Skeletal muscle tissue (tissue), 4 donors: ENCODE results near the gene CRTC2. TPM values are rescaled to one million over a fixed set of nuclear protein-coding genes. Genes with fewer than 3 reads are reported as not detected.
A peak's percentile ranks its signal among the peaks of the same experiment; 100 is the strongest.

Experiments
- H3K27ac ChIP-seq: one replicate; pipeline ENCODE4 v1.7.0; 2013; ENCODE audit warnings: mild to moderate bottlenecking, low read depth, low read length, inconsistent platforms
- H3K27me3 ChIP-seq, 3 donors: one replicate each; pipeline ENCODE4 v1.7.0; 2013; ENCODE audit warnings: low read length in 3 of 3; ENCODE audit not compliant: control insufficient read depth in 3 of 3, insufficient read depth in 3 of 3
- H3K36me3 ChIP-seq, 3 donors: one replicate each; pipeline ENCODE4 v1.7.0; 2013; ENCODE audit warnings: low read length in 3 of 3; ENCODE audit not compliant: control insufficient read depth in 3 of 3, insufficient read depth in 3 of 3
- H3K4me1 ChIP-seq, 3 donors: one replicate each; pipeline ENCODE4 v1.7.0; 2013; ENCODE audit warnings: low read length in 3 of 3, mild to moderate bottlenecking in 3 of 3; ENCODE audit not compliant: control insufficient read depth in 3 of 3, insufficient read depth in 3 of 3
- H3K4me3 ChIP-seq, 3 donors: one replicate each; pipeline ENCODE4 v1.7.0; 2013; ENCODE audit warnings: low read length in 3 of 3
- H3K9ac ChIP-seq, 3 donors: one replicate each; pipeline ENCODE4 v1.7.0; 2013; ENCODE audit warnings: low read length in 3 of 3, mild to moderate bottlenecking in 3 of 3, moderate library complexity in 2 of 3, low read depth in 1 of 3
- H3K9me3 ChIP-seq, 3 donors: one replicate each; pipeline ENCODE4 v1.7.0; 2013; ENCODE audit warnings: low read length in 3 of 3; ENCODE audit not compliant: control insufficient read depth in 3 of 3
- total RNA-seq: library from RNA; depleted of rRNA; stranded (reverse); fragments of >200 nt; gene quantifications from one replicate; pipeline ENCODE4 v1.2.3, GENCODE V29; 2014
- donor health status: Osteomylitis.

Gene CRTC2
- total RNA-seq, 1 donor from 2014 or later = 3.1 TPM

- Histone ChIP-seq H3K4me3 (peak overlapping the region in 1 of 3 donors; percentile 13), H3K27ac (no peak overlapping the region), H3K9ac (peak overlapping the region in 1 of 3 donors; percentile 45), H3K27me3 (no peaks in the 10 kb centered on the region), H3K4me1 (peaks cover 27 to 44% (median 36%) of the 10 kb centered on the region in 3 donors), H3K9me3 (no peaks in the 10 kb centered on the region), H3K36me3 (peaks cover 42 to 48% (median 47%) of the 10 kb centered on the region in 3 donors)
Measured at GRCh38 chr1:153942766-153943549, 15.5 kb downstream of the CRTC2 start.

GRCh38 chr1:153941826-153942725, 16.3 kb downstream of the CRTC2 start:
- peaks cover 25 to 40% (median 33%) of the 10 kb centered on the region in 3 donors for H3K4me1 ChIP-seq
- H3K27me3 ChIP-seq = no peaks in the 10 kb centered on the region
- H3K36me3 ChIP-seq = peaks cover 49 to 50% (median 49%) of the 10 kb centered on the region in 3 donors
- no peaks in the 10 kb centered on the region for H3K9me3 ChIP-seq
- no peak overlapping the region for H3K9ac ChIP-seq
- no peak overlapping the region for H3K4me3 ChIP-seq
- H3K27ac ChIP-seq = no peak overlapping the region

GRCh38 chr1:153940756-153941155, 17.7 kb downstream of the CRTC2 start:
- H3K4me3 ChIP-seq = no peak overlapping the region
- H3K9me3 ChIP-seq = no peaks in the 10 kb centered on the region
- H3K9ac ChIP-seq = no peak overlapping the region
- peaks cover 20 to 33% (median 28%) of the 10 kb centered on the region in 3 donors for H3K4me1 ChIP-seq
- no peak overlapping the region for H3K27ac ChIP-seq
- H3K36me3 ChIP-seq = peaks cover 62 to 63% (median 62%) of the 10 kb centered on the region in 3 donors
- no peaks in the 10 kb centered on the region for H3K27me3 ChIP-seq

- no peak overlapping the region for H3K27ac ChIP-seq
- no peaks in the 10 kb centered on the region for H3K9me3 ChIP-seq
- H3K27me3 ChIP-seq = no peaks in the 10 kb centered on the region
- no peak overlapping the region for H3K9ac ChIP-seq
- peaks cover 7 to 20% (median 17%) of the 10 kb centered on the region in 3 donors for H3K4me1 ChIP-seq
- H3K36me3 ChIP-seq = peaks cover 72 to 74% (median 74%) of the 10 kb centered on the region in 3 donors
- H3K4me3 ChIP-seq = no peak overlapping the region
Measured at GRCh38 chr1:153939476-153939875, 18.9 kb downstream of the CRTC2 start.

GRCh38 chr1:153938996-153939395, 19.4 kb downstream of the CRTC2 start:
- Histone ChIP-seq H3K36me3 (peaks cover 74 to 76% (median 75%) of the 10 kb centered on the region in 3 donors), H3K27ac (no peak overlapping the region), H3K9ac (no peak overlapping the region), H3K9me3 (no peaks in the 10 kb centered on the region), H3K4me3 (no peak overlapping the region), H3K27me3 (no peaks in the 10 kb centered on the region), H3K4me1 (peaks cover 4 to 15% (median 12%) of the 10 kb centered on the region in 3 donors)

GRCh38 chr1:153937331-153937730, 21.1 kb downstream of the CRTC2 start:
- no peak overlapping the region for H3K4me3 ChIP-seq
- H3K36me3 ChIP-seq = peaks cover 74 to 82% (median 78%) of the 10 kb centered on the region in 3 donors
- no peaks in the 10 kb centered on the region for H3K9me3 ChIP-seq
- H3K27ac ChIP-seq = no peak overlapping the region
- no peak overlapping the region for H3K9ac ChIP-seq
- no peaks in the 10 kb centered on the region for H3K27me3 ChIP-seq
- H3K4me1 ChIP-seq = peaks cover 0 to under 1% (median 0%) of the 10 kb centered on the region in 3 donors

GRCh38 chr1:153936011-153936802, 22.2 kb downstream of the CRTC2 start:
- Histone ChIP-seq H3K27me3 (no peaks in the 10 kb centered on the region), H3K27ac (no peak overlapping the region), H3K9ac (no peak overlapping the region), H3K4me3 (no peak overlapping the region), H3K4me1 (no peaks in the 10 kb centered on the region), H3K9me3 (no peaks in the 10 kb centered on the region), H3K36me3 (peaks cover 72 to 79% (median 78%) of the 10 kb centered on the region in 3 donors)

- Histone ChIP-seq H3K9me3 (no peaks in the 10 kb centered on the region), H3K36me3 (peaks cover 68 to 78% (median 74%) of the 10 kb centered on the region in 3 donors), H3K27me3 (no peaks in the 10 kb centered on the region), H3K4me3 (no peak overlapping the region), H3K4me1 (no peaks in the 10 kb centered on the region), H3K27ac (no peak overlapping the region), H3K9ac (no peak overlapping the region)
Measured at GRCh38 chr1:153934746-153935145, 23.7 kb downstream of the CRTC2 start.

GRCh38 chr1:153933955-153934354, 24.5 kb downstream of the CRTC2 start:
- no peak overlapping the region for H3K9ac ChIP-seq
- H3K9me3 ChIP-seq = no peaks in the 10 kb centered on the region
- H3K4me3 ChIP-seq = no peak overlapping the region
- peaks cover 70 to 80% (median 72%) of the 10 kb centered on the region in 3 donors for H3K36me3 ChIP-seq
- no peaks in the 10 kb centered on the region for H3K27me3 ChIP-seq
- H3K27ac ChIP-seq = no peak overlapping the region
- H3K4me1 ChIP-seq = peaks cover 0 to under 1% (median 0%) of the 10 kb centered on the region in 3 donors
